ENCODE data around the gene EXOC3. TPM values are rescaled to one million over a fixed set of nuclear protein-coding genes. Genes with fewer than 3 reads are reported as not detected.
"Not testable (repeated sequence)": the region's sequence is repeated elsewhere in the genome, so short reads cannot be mapped to it uniquely, and the experiment has no call there.

Gene EXOC3
- total RNA-seq, 1 donor from 2014 or later: 59.5 TPM

- DNase-seq (no peak), ATAC-seq (no peak)
- no peaks in the 10 kb centered on the region for H3K9me3 ChIP-seq
- TF ChIP-seq CTCF (IDR thresholded peaks at IDR 0.05): no peak
- no peaks in the 10 kb centered on the region for H3K36me3 ChIP-seq
- H3K27me3 ChIP-seq: peaks cover 42% of the 10 kb centered on the region
- no peak overlapping the region for H3K27ac ChIP-seq
- intact Hi-C loops (cut with DNase I): no loop called here
- no peak overlapping the region for H3K4me3 ChIP-seq
- H3K4me1 ChIP-seq: peaks cover 7% of the 10 kb centered on the region
Observed at GRCh38 chr5:485946-486491, 43.0 kb downstream of the EXOC3 start.

GRCh38 chr5:486597-486996, 43.6 kb downstream of the EXOC3 start:
- DNase-seq; H3K36me3 ChIP-seq; H3K4me3 ChIP-seq; H3K27ac ChIP-seq; H3K9me3 ChIP-seq; H3K4me1 ChIP-seq; intact Hi-C loops (cut with DNase I); ATAC-seq: not testable (repeated sequence)
- peaks cover 43% of the 10 kb centered on the region for H3K27me3 ChIP-seq

GRCh38 chr5:488241-488640, 45.3 kb downstream of the EXOC3 start:
- ATAC-seq (no peak), DNase-seq (no peak)
- no peaks in the 10 kb centered on the region for H3K36me3 ChIP-seq
- no peak overlapping the region for H3K27ac ChIP-seq
- H3K9me3 ChIP-seq: no peaks in the 10 kb centered on the region
- no peak for TF ChIP-seq CTCF (IDR thresholded peaks at IDR 0.05)
- intact Hi-C loops (cut with DNase I): no loop called here
- peaks cover 7% of the 10 kb centered on the region for H3K4me1 ChIP-seq
- no peak overlapping the region for H3K4me3 ChIP-seq
- peaks cover 39% of the 10 kb centered on the region for H3K27me3 ChIP-seq

- H3K27ac ChIP-seq: no peak overlapping the region
- no peaks in the 10 kb centered on the region for H3K36me3 ChIP-seq
- H3K4me1 ChIP-seq: peaks cover 7% of the 10 kb centered on the region
- no peak for ATAC-seq
- no peak for DNase-seq
- peaks cover 40% of the 10 kb centered on the region for H3K27me3 ChIP-seq
- no peaks in the 10 kb centered on the region for H3K9me3 ChIP-seq
- TF ChIP-seq CTCF (IDR thresholded peaks at IDR 0.05): no peak
- H3K4me3 ChIP-seq: no peak overlapping the region
- intact Hi-C loops (cut with DNase I): no loop called here
Observed at GRCh38 chr5:488744-489688, 46.0 kb downstream of the EXOC3 start.

- intact Hi-C loops (cut with DNase I): no loop called here
- ATAC-seq: no peak
- H3K4me1 ChIP-seq: peaks cover 7% of the 10 kb centered on the region
Observed at GRCh38 chr5:489689-490080, 46.7 kb downstream of the EXOC3 start.

More at GRCh38 chr5:489689-490080, 46.7 kb downstream of the EXOC3 start:
- no peaks in the 10 kb centered on the region for H3K36me3 ChIP-seq
- DNase-seq: no peak
- no peak overlapping the region for H3K27ac ChIP-seq
- H3K9me3 ChIP-seq: no peaks in the 10 kb centered on the region
- no peak for TF ChIP-seq CTCF (IDR thresholded peaks at IDR 0.05)
- H3K4me3 ChIP-seq: no peak overlapping the region
- H3K27me3 ChIP-seq: peaks cover 36% of the 10 kb centered on the region

All from upper lobe of right lung (tissue), 1 donor.